Measurements from ENCODE around the gene TRPC4.

DNA sequence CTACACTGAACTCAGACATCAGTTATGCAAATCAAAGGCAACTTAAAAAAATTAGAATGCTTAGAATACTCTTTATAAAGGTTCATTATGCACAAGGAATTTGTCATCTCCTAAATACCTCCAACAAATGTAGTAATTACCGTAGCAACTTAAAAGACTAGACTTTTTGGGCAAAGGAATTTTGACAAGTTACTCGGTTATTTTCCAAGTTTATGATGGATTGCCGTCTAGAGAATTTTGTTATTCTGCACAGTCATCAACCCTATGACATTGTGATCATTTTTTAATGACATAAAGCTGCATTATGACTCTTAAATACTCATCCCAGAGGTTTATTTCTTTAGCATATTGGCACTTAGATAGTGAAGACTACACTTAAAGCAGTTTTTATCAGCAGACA is 71.9 kb downstream of the TRPC4 start:
- TF ChIP-seq, protein P1, sequence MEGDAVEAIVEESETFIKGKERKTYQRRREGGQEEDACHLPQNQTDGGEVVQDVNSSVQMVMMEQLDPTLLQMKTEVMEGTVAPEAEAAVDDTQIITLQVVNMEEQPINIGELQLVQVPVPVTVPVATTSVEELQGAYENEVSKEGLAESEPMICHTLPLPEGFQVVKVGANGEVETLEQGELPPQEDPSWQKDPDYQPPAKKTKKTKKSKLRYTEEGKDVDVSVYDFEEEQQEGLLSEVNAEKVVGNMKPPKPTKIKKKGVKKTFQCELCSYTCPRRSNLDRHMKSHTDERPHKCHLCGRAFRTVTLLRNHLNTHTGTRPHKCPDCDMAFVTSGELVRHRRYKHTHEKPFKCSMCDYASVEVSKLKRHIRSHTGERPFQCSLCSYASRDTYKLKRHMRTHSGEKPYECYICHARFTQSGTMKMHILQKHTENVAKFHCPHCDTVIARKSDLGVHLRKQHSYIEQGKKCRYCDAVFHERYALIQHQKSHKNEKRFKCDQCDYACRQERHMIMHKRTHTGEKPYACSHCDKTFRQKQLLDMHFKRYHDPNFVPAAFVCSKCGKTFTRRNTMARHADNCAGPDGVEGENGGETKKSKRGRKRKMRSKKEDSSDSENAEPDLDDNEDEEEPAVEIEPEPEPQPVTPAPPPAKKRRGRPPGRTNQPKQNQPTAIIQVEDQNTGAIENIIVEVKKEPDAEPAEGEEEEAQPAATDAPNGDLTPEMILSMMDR (IDR thresholded peaks at IDR 0.05; ENCODE audit: extremely low read depth in 1 of 2, insufficient read depth in 1 of 2, low read depth in 1 of 2, low read length in 2 of 2), result no peak
- TF ChIP-seq EZH2 (IDR thresholded peaks at IDR 0.05; ENCODE audit: borderline replicate concordance, low read depth, low read length, severe bottlenecking) (no peak), POLR2A (IDR thresholded peaks at IDR 0.05; ENCODE audit: low read depth, low read length) (no peak), JUN (IDR thresholded peaks at IDR 0.05; ENCODE audit: borderline replicate concordance, insufficient read depth, insufficient read length, low read depth) (no peak), MYC (IDR thresholded peaks at IDR 0.05; ENCODE audit: low read depth, low read length) (no peak), POLR2AphosphoS5 (IDR thresholded peaks at IDR 0.05; ENCODE audit: insufficient read depth, low read depth, low read length) (no peak)

Data from endothelial cell of umbilical vein (primary cell).